Stimulated activated CD8-positive, alpha-beta memory T cell treated with anti-CD3 and anti-CD28 coated beads, Interleukin-2, amount 100 ng/mL, for 48 hours (primary cell): ENCODE results near the gene PXN.
"Not testable (repeated sequence)": the region's sequence is repeated elsewhere in the genome, so short reads cannot be mapped to it uniquely, and the experiment has no call there.

Experiments used
- DNase-seq, 2 donors: peaks; one replicate each; pipeline ENCODE4 v3.0.0-alpha.2; 2020; ENCODE audit warnings: low read depth in 2 of 2

PXN gene

GRCh38 chr12:120241561-120242274, 23.8 kb downstream of the PXN start:
- DNase-seq = no peak

GRCh38 chr12:120240495-120240833, 25.1 kb downstream of the PXN start:
- DNase-seq = no peak

- no peak for DNase-seq
Observed at GRCh38 chr12:120239776-120240494, 25.6 kb downstream of the PXN start.

- no peak for DNase-seq
Observed at GRCh38 chr12:120238839-120239445, 26.6 kb downstream of the PXN start.

GRCh38 chr12:120238217-120238616, 27.3 kb downstream of the PXN start:
- no peak for DNase-seq

- no peak for DNase-seq
Observed at GRCh38 chr12:120237360-120238171, 28.0 kb downstream of the PXN start.

GRCh38 chr12:120236809-120237208, 28.7 kb downstream of the PXN start:
- not testable (repeated sequence) for DNase-seq

- no peak for DNase-seq
Observed at GRCh38 chr12:120235369-120236323, 29.9 kb downstream of the PXN start.

GRCh38 chr12:120234643-120235368, 30.7 kb downstream of the PXN start:
- no peak for DNase-seq

- peak; percentile 66 to 69 for DNase-seq
Observed at GRCh38 chr12:120231316-120232011, 34.1 kb downstream of the PXN start.

- no peak for DNase-seq
Observed at GRCh38 chr12:120230974-120231315, 34.6 kb downstream of the PXN start.

- no peak for DNase-seq
Observed at GRCh38 chr12:120230326-120230973, 35.1 kb downstream of the PXN start.

GRCh38 chr12:120229487-120230325, 35.8 kb downstream of the PXN start:
- DNase-seq = no peak

- no peak for DNase-seq
Observed at GRCh38 chr12:120229071-120229486, 36.5 kb downstream of the PXN start.

- peak; percentile 84 for DNase-seq
Observed at GRCh38 chr12:120228291-120229070, 37.0 kb downstream of the PXN start.

GRCh38 chr12:120228041-120228290, 37.6 kb downstream of the PXN start:
- no peak for DNase-seq

- DNase-seq = no peak
Observed at GRCh38 chr12:120227233-120228040, 38.1 kb downstream of the PXN start.
